AG04450 (cell line): Measurements from ENCODE around the gene GPC6. TPM values are rescaled to one million over a fixed set of nuclear protein-coding genes. Genes with fewer than 3 reads are reported as not detected.

Experiments used
- CTCF ChIA-PET: fragments of 300-600, 350-600 bp; formaldehyde crosslinking; extraction: SDS; loops from one replicate; lab custom pipeline; 2022; ENCODE audit warnings: antibody characterized with exemption, inconsistent platforms; lab: Charles Lee
- POLR2A ChIA-PET: fragments of 350-600 bp; formaldehyde crosslinking; extraction: SDS; loops from one replicate; lab custom pipeline; 2021; ENCODE audit warnings: antibody characterized with exemption, inconsistent platforms; lab: Yijun Ruan, JAX
- DNase-seq: peaks from one replicate; pipeline ENCODE4 v3.0.0-alpha.2; 2011; ENCODE audit warnings: low read depth, low spot score
- H3K27ac ChIP-seq: one replicate; pipeline ENCODE4 v1.5.1; 2012; ENCODE audit warnings: low read depth, low read length, control low read depth
- H3K27me3 ChIP-seq: one replicate; pipeline ENCODE4 v1.6.0; 2012; ENCODE audit warnings: low read length; ENCODE audit not compliant: control insufficient read depth, insufficient read depth
- H3K4me3 ChIP-seq: 2 replicates; pipeline ENCODE4 v1.5.1; 2011; ENCODE audit warnings: mild to moderate bottlenecking, low read depth, low read length, control low read depth
- H3K9me3 ChIP-seq: 2 replicates; pipeline ENCODE4 v1.5.1; 2012; ENCODE audit warnings: low read length; ENCODE audit not compliant: control insufficient read depth, insufficient read depth
- polyA plus RNA-seq: library from polyadenylated mRNA; depleted of rRNA; stranded (reverse); fragments of >200 nt; gene quantifications from 2 replicates; pipeline ENCODE4 v1.2.3, GENCODE V29; 2011
- TF ChIP-seq, protein P1 (sequence below): IDR thresholded peaks from 2 replicates; pipeline ENCODE4 v1.5.1; 2011; ENCODE audit warnings: low read depth, low read length, control low read depth, inconsistent platforms

Gene GPC6
- polyA plus RNA-seq, 1 experiment = 40.4 TPM

DNA sequence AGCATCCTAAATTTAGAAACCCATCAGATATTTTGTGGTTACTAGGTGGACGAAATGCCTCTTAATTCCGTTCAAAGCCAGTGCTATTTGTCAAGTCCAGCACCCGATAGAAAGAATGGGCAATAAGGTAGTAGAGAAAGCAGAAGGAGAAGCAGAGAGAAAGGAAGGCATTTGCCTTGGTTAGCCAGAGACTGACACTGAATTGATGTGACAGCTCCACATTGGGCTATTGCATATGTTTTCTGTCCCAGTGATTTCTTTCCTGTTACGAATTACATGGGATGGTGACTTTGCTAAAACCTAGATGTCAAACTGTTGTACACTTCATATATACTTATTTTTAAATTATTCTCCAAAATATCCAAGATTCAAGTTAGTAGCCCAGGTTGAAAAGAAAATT lies 710.3 kb downstream of the GPC6 start:
- no peak for DNase-seq
- no peaks in the 10 kb centered on the region for H3K27me3 ChIP-seq
- TF ChIP-seq, protein P1, sequence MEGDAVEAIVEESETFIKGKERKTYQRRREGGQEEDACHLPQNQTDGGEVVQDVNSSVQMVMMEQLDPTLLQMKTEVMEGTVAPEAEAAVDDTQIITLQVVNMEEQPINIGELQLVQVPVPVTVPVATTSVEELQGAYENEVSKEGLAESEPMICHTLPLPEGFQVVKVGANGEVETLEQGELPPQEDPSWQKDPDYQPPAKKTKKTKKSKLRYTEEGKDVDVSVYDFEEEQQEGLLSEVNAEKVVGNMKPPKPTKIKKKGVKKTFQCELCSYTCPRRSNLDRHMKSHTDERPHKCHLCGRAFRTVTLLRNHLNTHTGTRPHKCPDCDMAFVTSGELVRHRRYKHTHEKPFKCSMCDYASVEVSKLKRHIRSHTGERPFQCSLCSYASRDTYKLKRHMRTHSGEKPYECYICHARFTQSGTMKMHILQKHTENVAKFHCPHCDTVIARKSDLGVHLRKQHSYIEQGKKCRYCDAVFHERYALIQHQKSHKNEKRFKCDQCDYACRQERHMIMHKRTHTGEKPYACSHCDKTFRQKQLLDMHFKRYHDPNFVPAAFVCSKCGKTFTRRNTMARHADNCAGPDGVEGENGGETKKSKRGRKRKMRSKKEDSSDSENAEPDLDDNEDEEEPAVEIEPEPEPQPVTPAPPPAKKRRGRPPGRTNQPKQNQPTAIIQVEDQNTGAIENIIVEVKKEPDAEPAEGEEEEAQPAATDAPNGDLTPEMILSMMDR = no peak
- H3K4me3 ChIP-seq = no peak overlapping the region
- no peaks in the 10 kb centered on the region for H3K9me3 ChIP-seq
- POLR2A ChIA-PET = no interaction called here
- CTCF ChIA-PET = no interaction called here
- H3K27ac ChIP-seq = no peak overlapping the region

DNA sequence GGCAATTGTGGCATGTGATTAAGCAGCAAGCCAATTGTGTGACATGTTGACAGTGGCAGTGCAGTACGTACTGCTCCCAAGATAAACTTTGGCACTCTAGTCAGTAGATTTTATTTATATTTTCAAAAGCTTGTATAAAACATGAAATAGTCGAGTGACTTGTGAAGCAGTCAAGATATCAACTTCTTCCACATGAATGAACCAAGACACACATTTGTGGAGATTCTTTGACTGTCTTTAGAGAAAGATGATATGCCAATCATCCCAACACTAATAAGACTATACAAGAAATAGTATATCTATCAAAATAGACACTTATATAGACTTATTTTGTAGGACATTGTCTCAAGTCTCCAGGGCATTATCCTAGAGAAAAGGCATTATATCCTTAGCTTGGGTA lies 714.8 kb downstream of the GPC6 start:
- Histone ChIP-seq H3K4me3 (no peak overlapping the region), H3K27ac (no peak overlapping the region), H3K9me3 (no peaks in the 10 kb centered on the region), H3K27me3 (no peaks in the 10 kb centered on the region)
- TF ChIP-seq, protein P1 = no peak
- CTCF ChIA-PET = no interaction called here
- POLR2A ChIA-PET = interaction anchor here (1.0 kb wide), 1 partner anchor 153 kb away, joined by 3 read pairs; no protein-coding TSS in a partner anchor
- DNase-seq = no peak

DNA sequence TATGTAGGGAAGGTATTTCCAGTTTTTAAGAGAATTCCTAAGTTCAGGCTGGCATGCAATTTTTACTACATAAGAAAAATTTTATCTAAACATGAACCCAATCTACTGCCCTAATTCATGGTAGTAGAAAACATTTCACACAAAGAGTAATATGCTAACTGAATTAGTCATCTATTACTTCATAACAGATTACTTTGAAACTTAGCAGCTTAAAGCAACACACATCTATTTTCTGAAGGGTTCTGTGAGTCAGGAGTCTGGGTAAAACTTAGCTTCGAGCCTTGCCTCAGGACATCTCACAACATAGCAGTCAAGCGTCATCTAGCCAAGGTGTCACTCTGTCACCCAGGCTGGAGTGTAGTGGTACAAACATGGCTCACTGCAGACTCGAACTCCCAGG lies 715.4 kb downstream of the GPC6 start:
- no peak overlapping the region for H3K27ac ChIP-seq
- H3K4me3 ChIP-seq = no peak overlapping the region
- ChIA-PET CTCF (no interaction called here), POLR2A (interaction anchor here (1.0 kb wide), 1 partner anchor 152 kb away, joined by 3 read pairs; no protein-coding TSS in a partner anchor)
- H3K9me3 ChIP-seq = no peaks in the 10 kb centered on the region
- no peak for DNase-seq
- TF ChIP-seq, protein P1 = no peak
- no peaks in the 10 kb centered on the region for H3K27me3 ChIP-seq

DNA sequence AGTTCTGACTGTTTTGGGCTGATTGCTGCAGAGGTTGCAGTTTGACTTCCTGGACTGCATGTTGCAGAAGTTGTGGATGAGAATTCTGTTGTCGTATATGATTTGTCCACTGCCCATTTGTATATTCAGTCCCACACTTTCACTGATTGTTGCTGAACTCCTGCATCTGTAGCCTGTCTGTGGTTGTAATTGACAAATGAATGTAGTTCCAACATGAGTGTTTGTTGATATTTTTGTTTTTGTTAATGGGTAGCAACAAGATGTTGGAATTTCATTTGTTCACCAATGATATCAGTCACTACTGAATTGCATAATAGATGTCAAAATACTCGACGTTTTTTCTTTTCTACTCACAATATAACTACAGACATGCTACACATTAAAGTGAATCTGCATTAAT lies 719.0 kb downstream of the GPC6 start:
- no peak overlapping the region for H3K27ac ChIP-seq
- CTCF ChIA-PET = no interaction called here
- no peak overlapping the region for H3K4me3 ChIP-seq
- DNase-seq = no peak
- H3K9me3 ChIP-seq = no peaks in the 10 kb centered on the region
- POLR2A ChIA-PET = no interaction called here
- H3K27me3 ChIP-seq = no peaks in the 10 kb centered on the region
- TF ChIP-seq, protein P1 = no peak

DNA sequence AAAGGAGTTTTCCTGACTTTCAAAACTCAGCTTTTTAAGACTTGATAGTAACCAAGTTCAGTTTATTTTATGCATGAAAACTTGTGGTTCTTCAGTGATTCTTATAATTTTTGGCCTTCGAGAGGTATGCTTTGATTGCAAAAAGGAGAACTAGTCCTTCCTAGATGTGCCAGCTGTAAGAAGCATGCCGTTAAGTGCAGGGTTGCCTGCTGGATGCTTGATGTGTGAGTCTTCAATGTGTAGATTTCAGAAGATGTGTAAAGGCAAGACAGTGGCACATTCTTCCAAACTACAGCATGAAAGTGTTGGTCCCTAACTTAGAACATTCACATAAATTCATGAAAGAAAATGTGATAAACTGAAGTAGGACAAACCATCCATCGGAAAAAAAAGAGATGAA lies 720.4 kb downstream of the GPC6 start:
- H3K27ac ChIP-seq = no peak overlapping the region
- DNase-seq = no peak
- H3K9me3 ChIP-seq = no peaks in the 10 kb centered on the region
- POLR2A ChIA-PET = no interaction called here
- no peak overlapping the region for H3K4me3 ChIP-seq
- TF ChIP-seq, protein P1 = no peak
- no peaks in the 10 kb centered on the region for H3K27me3 ChIP-seq
- CTCF ChIA-PET = no interaction called here
